IMR-90 (cell line): ENCODE data around the gene ICAM2. TPM values are rescaled to one million over a fixed set of nuclear protein-coding genes. Genes with fewer than 3 reads are reported as not detected.

Source experiments
- ATAC-seq: fragments of 200-7000 bp; cut with Tn5 transposase; 2 replicates; pipeline ENCODE4 v1.9.1; 2020; ENCODE audit warnings: low read depth, mild to moderate bottlenecking, moderate library complexity
- BruUV-seq: library from RNA; stranded (reverse); fragments of 400-500 nt; replicated peaks from 2 replicates; lab custom pipeline; 2021; lab: Mats Ljungman, UMichigan
- CTCF ChIA-PET: fragments of 300-600 bp; formaldehyde crosslinking; extraction: SDS; loops from one replicate; lab custom pipeline; 2021; ENCODE audit warnings: antibody characterized with exemption; lab: Yijun Ruan, JAX
- POLR2A ChIA-PET: fragments of 300-600 bp; sonication (Branson Sonifier 250); formaldehyde crosslinking; loops from one replicate; lab custom pipeline; 2022; ENCODE audit warnings: antibody characterized with exemption; ENCODE audit not compliant: unreplicated experiment; lab: Charles Lee
- DNase-seq: peaks from one replicate; pipeline ENCODE4 v3.0.0; 2013
- H2AFZ ChIP-seq: replicated peaks from 2 replicates; pipeline ENCODE3; 2013; ENCODE audit warnings: low read length, mild to moderate bottlenecking; ENCODE audit not compliant: poor library complexity
- H2AK5ac ChIP-seq: 2 replicates; pipeline ENCODE4 v1.6.1; 2013; ENCODE audit warnings: low read depth, low read length, inconsistent platforms
- H2AK9ac ChIP-seq: replicated peaks from 2 replicates; pipeline ENCODE3; 2013; ENCODE audit warnings: mild to moderate bottlenecking, low read depth, low read length, moderate library complexity; ENCODE audit not compliant: poor library complexity
- H2BK120ac ChIP-seq: 2 replicates; pipeline ENCODE4 v1.6.1; 2013; ENCODE audit warnings: low read depth, low read length, inconsistent platforms
- H2BK15ac ChIP-seq: 3 replicates; pipeline ENCODE4 v1.6.1; 2013; ENCODE audit warnings: low read depth, low read length, inconsistent platforms
- H2BK20ac ChIP-seq: 2 replicates; pipeline ENCODE4 v1.6.1; 2013; ENCODE audit warnings: low read depth, mild to moderate bottlenecking, inconsistent platforms, low read length, moderate library complexity
- H2BK5ac ChIP-seq: 2 replicates; pipeline ENCODE4 v1.6.1; 2013; ENCODE audit warnings: mild to moderate bottlenecking, low read depth, low read length, inconsistent platforms; ENCODE audit not compliant: poor library complexity, severe bottlenecking
- H3K14ac ChIP-seq: replicated peaks from 2 replicates; pipeline ENCODE4 v1.6.1; 2013; ENCODE audit warnings: low read depth, low read length, inconsistent platforms
- H3K18ac ChIP-seq: 2 replicates; pipeline ENCODE4 v1.6.1; 2013; ENCODE audit warnings: low read depth, low read length, control low read depth
- H3K23ac ChIP-seq: 2 replicates; pipeline ENCODE4 v1.6.1; 2013; ENCODE audit warnings: low read depth, low read length, inconsistent platforms
- H3K27ac ChIP-seq: 2 replicates; pipeline ENCODE4 v1.5.1; 2013; ENCODE audit warnings: mild to moderate bottlenecking, control low read depth, low read length; ENCODE audit not compliant: insufficient read depth
- H3K27me3 ChIP-seq: 2 replicates; pipeline ENCODE4 v1.6.1; 2013; ENCODE audit warnings: low read length; ENCODE audit not compliant: control insufficient read depth, insufficient read depth
- H3K36me3 ChIP-seq: 2 replicates; pipeline ENCODE4 v1.6.1; 2013; ENCODE audit warnings: low read length, mixed read lengths; ENCODE audit not compliant: control insufficient read depth, insufficient read depth
- H3K4ac ChIP-seq: 2 replicates; pipeline ENCODE4 v1.6.1; 2013; ENCODE audit warnings: low read depth, low read length, inconsistent platforms
- H3K4me1 ChIP-seq: 2 replicates; pipeline ENCODE4 v1.6.1; 2013; ENCODE audit warnings: low read length, mixed read lengths; ENCODE audit not compliant: control insufficient read depth, insufficient read depth
- H3K4me2 ChIP-seq: 2 replicates; pipeline ENCODE4 v1.6.1; 2013; ENCODE audit warnings: low read depth, mild to moderate bottlenecking, control low read depth, low read length, moderate library complexity
- H3K4me3 ChIP-seq: 2 replicates; pipeline ENCODE4 v1.5.1; 2013; ENCODE audit warnings: low read depth, mild to moderate bottlenecking, control low read depth, low read length, moderate library complexity; ENCODE audit not compliant: insufficient read depth
- H3K56ac ChIP-seq: 2 replicates; pipeline ENCODE4 v1.6.1; 2013; ENCODE audit warnings: low read length, inconsistent platforms; ENCODE audit not compliant: insufficient read depth; ENCODE audit errors: extremely low read depth
- H3K79me1 ChIP-seq, 2 experiments: 2 replicates each; pipeline ENCODE4 v1.6.1; 2013; ENCODE audit warnings: low read length in 2 of 2, inconsistent platforms in 1 of 2, low read depth in 1 of 2
- H3K9ac ChIP-seq: 2 replicates; pipeline ENCODE4 v1.6.1; 2013; ENCODE audit warnings: low read depth, low read length, control low read depth
- H3K9me1 ChIP-seq: 2 replicates; pipeline ENCODE4 v1.6.1; 2013; ENCODE audit warnings: low read length, inconsistent platforms; ENCODE audit not compliant: insufficient read depth
- H3K9me3 ChIP-seq: 2 replicates; pipeline ENCODE4 v1.6.1; 2013; ENCODE audit warnings: low read length; ENCODE audit not compliant: control insufficient read depth, insufficient read depth
- H4K20me1 ChIP-seq: 2 replicates; pipeline ENCODE4 v1.6.1; 2013; ENCODE audit warnings: low read length, inconsistent platforms; ENCODE audit not compliant: insufficient read depth
- H4K5ac ChIP-seq: 2 replicates; pipeline ENCODE4 v1.6.1; 2013; ENCODE audit warnings: mild to moderate bottlenecking, low read depth, low read length, control low read depth
- H4K8ac ChIP-seq, 2 experiments: 2 replicates each; pipeline ENCODE4 v1.6.1; 2013; ENCODE audit warnings: low read depth in 2 of 2, low read length in 2 of 2, control low read depth in 1 of 2, inconsistent platforms in 1 of 2
- H4K91ac ChIP-seq: 2 replicates; pipeline ENCODE4 v1.6.1; 2013; ENCODE audit warnings: low read depth, low read length, inconsistent platforms; ENCODE audit not compliant: insufficient read depth
- BHLHE40 ChIP-seq: fragments of 150-350 bp; IDR thresholded peaks from 2 replicates; pipeline ENCODE4 v1.6.1; 2016; ENCODE audit warnings: mild to moderate bottlenecking, low read depth, low read length
- CHD1 ChIP-seq: IDR thresholded peaks from 2 replicates; pipeline ENCODE4 v1.6.1; 2012; ENCODE audit warnings: low read depth, low read length, improper control_type of control experiment
- FOS ChIP-seq: fragments of 150-350 bp; IDR thresholded peaks from 2 replicates; pipeline ENCODE4 v1.6.1; 2016; ENCODE audit warnings: low read depth, low read length
- POLR2A ChIP-seq: IDR thresholded peaks from 2 replicates; pipeline ENCODE4 v1.6.1; 2012; ENCODE audit warnings: mild to moderate bottlenecking, low read depth, low read length
- SMC3 ChIP-seq: fragments of 150-350 bp; IDR thresholded peaks from 2 replicates; pipeline ENCODE4 v1.6.1; 2016; ENCODE audit warnings: low read depth, mild to moderate bottlenecking, antibody characterized with exemption, low read length, moderate library complexity
- WGBS, 2 experiments: methylation state at CpG; one replicate each; pipeline versions ENCODE4 v1.1.5 to v1.1.7; 2013; ENCODE audit warnings: missing lambda C conversion rate in 2 of 2; ENCODE audit not compliant: insufficient read length in 1 of 2; ENCODE audit errors: extremely low coverage in 2 of 2; 5-methylcytosine and 5-hydroxymethylcytosine counted together
- dilution Hi-C: fragments of 300-500 bp; cut with HindIII; formaldehyde crosslinking; loops from one replicate; pipeline ENCODE4 v1.14.3; 2018; ENCODE audit warnings: low sequenced_read_pairs; ENCODE audit not compliant: unreplicated experiment
- in situ Hi-C: fragments of 300-500 bp; cut with MboI; formaldehyde crosslinking; loops from 3 replicates; pipeline ENCODE4 v1.14.3; 2019; ENCODE audit warnings: low sequenced_read_pairs, inconsistent platforms, mixed read lengths
- intact Hi-C: fragments of 100-400 bp; cut with micrococcal nuclease; formaldehyde crosslinking; loops from 2 replicates; pipeline ENCODE4 v1.10.0; 2022
- polyA plus RNA-seq, 3 experiments: library from polyadenylated mRNA; depleted of rRNA; stranded (reverse); fragments of >200 nt; gene quantifications; 2 replicates each; pipeline ENCODE4 v1.2.3, GENCODE V29; 2012; ENCODE audit warnings: low replicate concordance in 1 of 3
- total RNA-seq: library from RNA; depleted of rRNA; stranded (reverse); fragments of >200 nt; gene quantifications from 2 replicates; pipeline ENCODE4 v1.2.3, GENCODE V29; 2012

ICAM2 gene
- total and polyA plus RNA-seq, 2 of the 4 experiments (the other 2 are of a cell fraction) = 0.12 TPM; not detected in 1

DNA sequence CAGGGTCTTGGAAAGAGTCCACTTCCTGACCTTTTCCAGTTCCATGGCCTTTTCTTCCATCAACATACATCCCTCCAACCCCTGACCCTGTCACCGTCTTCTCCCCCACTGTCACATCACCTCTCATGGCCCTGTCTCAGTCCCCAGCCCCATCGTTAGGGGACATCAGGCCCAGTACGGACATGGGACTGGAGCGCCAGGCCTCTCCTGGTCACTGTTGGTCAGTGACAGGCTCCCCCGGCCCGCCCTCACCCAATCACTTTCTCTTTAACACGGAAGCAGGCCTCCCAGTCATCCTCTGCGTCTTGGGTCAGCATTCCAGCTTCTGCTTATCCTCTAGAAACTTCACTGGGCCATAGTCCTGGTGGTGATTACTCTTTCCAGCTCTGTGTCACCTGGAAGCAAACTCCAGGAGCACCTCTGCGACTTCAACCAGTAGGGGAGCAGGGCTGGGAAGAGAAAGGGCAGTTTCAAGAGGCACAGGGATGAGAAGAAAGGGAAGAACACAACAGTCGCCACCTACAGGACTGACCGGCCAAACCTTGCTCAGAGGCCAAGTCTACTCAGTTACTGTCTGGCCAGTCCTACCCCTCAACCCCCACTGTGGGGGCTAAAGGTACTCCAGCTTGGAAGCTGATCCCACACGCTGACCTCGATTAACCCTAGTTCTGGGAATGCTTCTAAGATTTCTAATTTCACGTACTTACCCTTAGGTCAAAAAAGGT, 15.9 kb upstream of the ICAM2 start:
- no peaks in the 10 kb centered on the region for H3K9me1 ChIP-seq
- no peak overlapping the region for H4K5ac ChIP-seq
- no peaks in the 10 kb centered on the region for H3K9me3 ChIP-seq
- no peak overlapping the region for H2AK5ac ChIP-seq
- H4K8ac ChIP-seq = no peak overlapping the region
- no peaks in the 10 kb centered on the region for H3K79me1 ChIP-seq
- H3K4me1 ChIP-seq = no peaks in the 10 kb centered on the region
- no peak overlapping the region for H2AK9ac ChIP-seq
- H3K9ac ChIP-seq = no peak overlapping the region
- CTCF ChIA-PET = no interaction called here
- ATAC-seq (no peak), DNase-seq (no peak)
- no peaks in the 10 kb centered on the region for H3K27me3 ChIP-seq
- no peak overlapping the region for H4K91ac ChIP-seq
- H4K20me1 ChIP-seq = no peaks in the 10 kb centered on the region
- peaks cover 7% of the 10 kb centered on the region for H3K36me3 ChIP-seq
- BruUV-seq = no TSS peak
- H3K14ac ChIP-seq = no peak overlapping the region; the same call in 1 of the 2 replicates
- H3K4me3 ChIP-seq = no peak overlapping the region
- 100% methylated on average over 1 of the region's 14 CpGs; no CpG with 5 or more reads in 1 of the 2 experiments for WGBS, 2 experiments
- in situ Hi-C loops (no loop called here), intact Hi-C loops (no loop called here), dilution Hi-C loops (no loop called here)
- no peak overlapping the region for H3K23ac ChIP-seq
- H2BK20ac ChIP-seq = no peak overlapping the region
- H2BK5ac ChIP-seq = no peak overlapping the region
- no peak overlapping the region for H2BK120ac ChIP-seq
- H2AFZ ChIP-seq = no peak overlapping the region
- H3K4me2 ChIP-seq = no peak overlapping the region
- POLR2A ChIA-PET = no interaction called here
- no peak overlapping the region for H3K18ac ChIP-seq
- H3K56ac ChIP-seq = no peak overlapping the region
- H3K4ac ChIP-seq = no peak overlapping the region
- H3K27ac ChIP-seq = no peak overlapping the region
- no peak for TF ChIP-seq BHLHE40
- TF ChIP-seq CHD1 = no peak
- TF ChIP-seq POLR2A = no peak
- TF ChIP-seq SMC3 = no peak
- no peak for TF ChIP-seq FOS
- H2BK15ac ChIP-seq = no peak overlapping the region
